Ishikawa (cell line): ENCODE results near the gene SEPTIN10.

ENCODE experiments used
- CEBPB ChIP-seq: IDR thresholded peaks from 2 replicates; pipeline ENCODE4 v1.6.1; 2012
- FOXM1 ChIP-seq: IDR thresholded peaks from 2 replicates; pipeline ENCODE4 v1.6.1; 2012; ENCODE audit warnings: low read depth, borderline replicate concordance
- RAD21 ChIP-seq: IDR thresholded peaks from 2 replicates; pipeline ENCODE4 v1.6.1; 2012; ENCODE audit warnings: low read depth
- REST ChIP-seq: IDR thresholded peaks from 2 replicates; pipeline ENCODE4 v1.6.1; 2012; ENCODE audit warnings: low read depth, mild to moderate bottlenecking
- TAF1 ChIP-seq: IDR thresholded peaks from 2 replicates; pipeline ENCODE4 v1.6.1; 2012; ENCODE audit warnings: low read depth, mild to moderate bottlenecking
- TCF12 ChIP-seq: IDR thresholded peaks from 2 replicates; pipeline ENCODE4 v1.6.1; 2012; ENCODE audit warnings: low read depth
- TEAD4 ChIP-seq: IDR thresholded peaks from 2 replicates; pipeline ENCODE4 v1.6.1; 2012

GRCh38 chr2:109497911-109498870, 115.6 kb downstream of the SEPTIN10 start:
- TF ChIP-seq TCF12 (no peak), REST (no peak), RAD21 (no peak), TEAD4 (no peak), FOXM1 (no peak), TAF1 (no peak), CEBPB (no peak)
